H1 (cell line): Measurements from ENCODE around the gene FABP6. TPM values are rescaled to one million over a fixed set of nuclear protein-coding genes. Genes with fewer than 3 reads are reported as not detected.
A peak's percentile ranks its signal among the peaks of the same experiment; 100 is the strongest.

Source experiments
- CTCF ChIA-PET: fragments of 300-600 bp; sonication (Branson Sonifier 250); formaldehyde crosslinking; loops from one replicate; lab custom pipeline; 2021; ENCODE audit not compliant: partially characterized antibody; lab: Charles Lee
- POLR2A ChIA-PET: fragments of 300-600 bp; sonication (Branson Sonifier 250); formaldehyde crosslinking; loops from one replicate; lab custom pipeline; 2021; ENCODE audit warnings: inconsistent platforms; ENCODE audit not compliant: partially characterized antibody; lab: Charles Lee
- DNase-seq, 2 experiments: peaks; one replicate each; pipeline versions ENCODE4 v3.0.0 to v3.0.0-alpha.2; 2010 to 2022; ENCODE audit warnings: low spot score in 2 of 2, low read depth in 1 of 2, mixed read lengths in 1 of 2
- FAIRE-seq: peaks from 2 replicates; lab custom pipeline; 2011; peaks lifted over from hg19 to GRCh38; lab: Jason Lieb, UNC
- H2AFZ ChIP-seq: 2 replicates; pipeline ENCODE4 v1.8.1; 2012; ENCODE audit warnings: low read length, inconsistent platforms
- H2AK5ac ChIP-seq: 2 replicates; pipeline ENCODE4 v1.6.1; 2013; ENCODE audit warnings: low read depth, low read length
- H2BK120ac ChIP-seq: replicated peaks from 2 replicates; pipeline ENCODE3; 2013; ENCODE audit warnings: low read depth, low read length, inconsistent platforms
- H2BK12ac ChIP-seq: 2 replicates; pipeline ENCODE4 v1.6.1; 2013; ENCODE audit warnings: low read depth, low read length
- H2BK15ac ChIP-seq: 2 replicates; pipeline ENCODE4 v1.6.1; 2013; ENCODE audit warnings: low read length
- H2BK20ac ChIP-seq: 2 replicates; pipeline ENCODE4 v1.6.1; 2013; ENCODE audit warnings: low read length
- H2BK5ac ChIP-seq: 2 replicates; pipeline ENCODE4 v1.6.1; 2013; ENCODE audit warnings: low read depth, low read length
- H3K14ac ChIP-seq: 2 replicates; pipeline ENCODE4 v1.6.1; 2013; ENCODE audit warnings: inconsistent platforms; ENCODE audit not compliant: insufficient read length
- H3K18ac ChIP-seq: 2 replicates; pipeline ENCODE4 v1.6.1; 2013; ENCODE audit warnings: low read length; ENCODE audit errors: extremely low read depth
- H3K23ac ChIP-seq: 2 replicates; pipeline ENCODE4 v1.6.1; 2013; ENCODE audit warnings: inconsistent platforms; ENCODE audit not compliant: insufficient read length
- H3K23me2 ChIP-seq: 2 replicates; pipeline ENCODE4 v1.6.1; 2013; ENCODE audit warnings: low read depth, low read length
- H3K27ac ChIP-seq: 2 replicates; pipeline ENCODE4 v1.6.1; 2011; ENCODE audit warnings: low read depth, low read length, inconsistent platforms
- H3K27me3 ChIP-seq, 4 experiments: replicated peaks in 1 of 4; 1 replicate in 1 of 4; 2 replicates in 3 of 4; pipeline versions ENCODE4 v1.6.1 to v1.8.1; 2011 to 2013; ENCODE audit warnings: low read length in 3 of 4, mild to moderate bottlenecking in 3 of 4, inconsistent platforms in 2 of 4, mixed read lengths in 2 of 4, moderate library complexity in 1 of 4; ENCODE audit not compliant: control insufficient read depth in 3 of 4, insufficient read depth in 3 of 4; ENCODE audit errors: extremely low read depth in 1 of 4
- H3K36me3 ChIP-seq, 4 experiments: 2 replicates each; pipeline versions ENCODE4 v1.6.1 to v1.8.1; 2011 to 2013; ENCODE audit warnings: mild to moderate bottlenecking in 4 of 4, low read length in 3 of 4, moderate library complexity in 2 of 4, control low read depth in 1 of 4, inconsistent platforms in 1 of 4; ENCODE audit not compliant: insufficient read depth in 4 of 4, control insufficient read depth in 2 of 4
- H3K4ac ChIP-seq: replicated peaks from 2 replicates; pipeline ENCODE3; 2013; ENCODE audit warnings: low read length, low read depth, mixed read lengths, inconsistent platforms; ENCODE audit not compliant: insufficient read length
- H3K4me1 ChIP-seq, 4 experiments: replicated peaks in 1 of 4; 1 replicate in 1 of 4; 2 replicates in 3 of 4; pipeline versions ENCODE4 v1.6.1 to v1.8.1; 2011 to 2013; ENCODE audit warnings: low read length in 3 of 4, inconsistent platforms in 2 of 4, mixed read lengths in 1 of 4; ENCODE audit not compliant: insufficient read depth in 4 of 4, control insufficient read depth in 3 of 4
- H3K4me2 ChIP-seq, 2 experiments: 2 replicates each; pipeline versions ENCODE4 v1.6.1 to v1.8.1; 2011 to 2013; ENCODE audit warnings: low read depth in 2 of 2, low read length in 2 of 2, control low read depth in 1 of 2, inconsistent platforms in 1 of 2, mild to moderate bottlenecking in 1 of 2; ENCODE audit not compliant: insufficient read depth in 1 of 2
- H3K4me3 ChIP-seq, 4 experiments: fragments of 200-600, 300-600 bp in 1 of 4; sonication (generic), shearing (Covaris generic), sonication (Bioruptor Twin) in 1 of 4; 2 replicates each; pipeline versions ENCODE4 v1.5.1 to v1.8.1; 2011 to 2016; ENCODE audit warnings: low read length in 4 of 4, low read depth in 3 of 4, control low read depth in 2 of 4, inconsistent platforms in 2 of 4, mild to moderate bottlenecking in 2 of 4, mixed read lengths in 1 of 4, moderate library complexity in 1 of 4; ENCODE audit not compliant: insufficient read depth in 2 of 4; ENCODE audit errors: extremely low read depth in 1 of 4
- H3K56ac ChIP-seq: replicated peaks from 2 replicates; pipeline ENCODE3; 2013; ENCODE audit warnings: low read depth, mild to moderate bottlenecking, mixed read lengths, low read length, inconsistent platforms; ENCODE audit not compliant: insufficient read length
- H3K79me1 ChIP-seq: 2 replicates; pipeline ENCODE4 v1.6.1; 2013; ENCODE audit warnings: low read depth, low read length, control low read depth
- H3K79me2 ChIP-seq, 2 experiments: 2 replicates each; pipeline versions ENCODE4 v1.6.1 to v1.8.1; 2012 to 2013; ENCODE audit warnings: low read length in 2 of 2, mild to moderate bottlenecking in 2 of 2, inconsistent platforms in 1 of 2; ENCODE audit not compliant: insufficient read depth in 2 of 2, control insufficient read depth in 1 of 2
- H3K9ac ChIP-seq, 4 experiments: replicated peaks in 1 of 4; 1 replicate in 1 of 4; 2 replicates in 3 of 4; pipeline versions ENCODE4 v1.6.1 to v1.8.1; 2011 to 2013; ENCODE audit warnings: low read depth in 3 of 4, low read length in 3 of 4, control low read depth in 2 of 4, mild to moderate bottlenecking in 2 of 4, moderate library complexity in 2 of 4, inconsistent platforms in 1 of 4; ENCODE audit errors: extremely low read depth in 1 of 4
- H3K9me3 ChIP-seq, 2 experiments: 2 replicates each; pipeline versions ENCODE4 v1.6.1 to v1.8.1; 2012 to 2013; ENCODE audit warnings: mild to moderate bottlenecking in 2 of 2, moderate library complexity in 2 of 2, control low read depth in 1 of 2, inconsistent platforms in 1 of 2, low read depth in 1 of 2, low read length in 1 of 2, mixed read lengths in 1 of 2; ENCODE audit not compliant: insufficient read depth in 2 of 2
- H4K20me1 ChIP-seq, 2 experiments: replicated peaks in 1 of 2; 2 replicates each; pipeline versions ENCODE3 to v1.8.1; 2011 to 2013; ENCODE audit warnings: inconsistent platforms in 2 of 2, low read length in 2 of 2, mild to moderate bottlenecking in 1 of 2; ENCODE audit not compliant: insufficient read depth in 2 of 2, control insufficient read depth in 1 of 2
- H4K5ac ChIP-seq: 2 replicates; pipeline ENCODE4 v1.6.1; 2013; ENCODE audit warnings: low read length, low read depth, mixed read lengths, inconsistent platforms; ENCODE audit not compliant: insufficient read length
- H4K8ac ChIP-seq: 2 replicates; pipeline ENCODE4 v1.8.0; 2013; ENCODE audit warnings: mild to moderate bottlenecking, moderate library complexity, low read length, inconsistent platforms; ENCODE audit not compliant: insufficient read depth; ENCODE audit errors: extremely low read depth
- H4K91ac ChIP-seq: replicated peaks from 2 replicates; pipeline ENCODE3; 2013; ENCODE audit warnings: low read length, mixed read lengths, inconsistent platforms; ENCODE audit not compliant: insufficient read length
- GTF2F1 ChIP-seq: IDR thresholded peaks from 2 replicates; pipeline ENCODE4 v1.6.1; 2012; ENCODE audit warnings: low read depth, low read length, improper control_type of control experiment, borderline replicate concordance
- HDAC2 ChIP-seq, 2 experiments: fragments of 300-600 bp in 1 of 2; sonication (generic) in 1 of 2; IDR thresholded peaks; 2 replicates each; pipeline ENCODE4 v1.6.1; 2011 to 2012; ENCODE audit warnings: low read depth in 2 of 2, low read length in 2 of 2, mild to moderate bottlenecking in 2 of 2, moderate library complexity in 2 of 2, borderline replicate concordance in 1 of 2, inconsistent platforms in 1 of 2
- SUZ12 ChIP-seq: fragments of 200-600 bp; sonication (generic); IDR thresholded peaks from 2 replicates; pipeline ENCODE4 v1.6.1; 2012; ENCODE audit warnings: mild to moderate bottlenecking, inconsistent platforms, low read length, moderate library complexity, mixed read lengths
- WGBS, 2 experiments: shearing (Covaris generic) in 1 of 2; methylation state at CpG; one replicate each; pipeline versions ENCODE4 v1.1.6 to v1.1.7; 2013 to 2015; ENCODE audit warnings: low lambda C conversion rate in 2 of 2, mixed read lengths in 2 of 2, inconsistent platforms in 1 of 2, low coverage in 1 of 2, missing lambda C conversion rate in 1 of 2; ENCODE audit not compliant: insufficient replicate concordance in 2 of 2, insufficient coverage in 1 of 2, insufficient read length in 1 of 2; ENCODE audit errors: extremely low coverage in 1 of 2, missing lambda C conversion rate in 1 of 2; 5-methylcytosine and 5-hydroxymethylcytosine counted together
- polyA plus RNA-seq, 7 experiments: library from polyadenylated mRNA; depleted of rRNA in 3 of 7; stranded (reverse) in 5 of 7; unstranded in 2 of 7; fragments of >200 nt in 5 of 7; fragments of 200-250 nt in 2 of 7; gene quantifications; 1 replicate in 5 of 7; 2 replicates in 1 of 7; 4 replicates in 1 of 7; pipeline versions ENCODE4 v1.2.1 to v1.2.3, GENCODE V29; 2011 to 2013; ENCODE audit warnings: missing spikeins in 2 of 7, mixed read lengths in 2 of 7
- total RNA-seq: library from RNA; stranded (reverse); fragmentation: NEBNext Ultra II Directional; extraction: Animal tissue kit (Norgen Biotek cat#: 25700); gene quantifications from 2 replicates; pipeline ENCODE4 v1.2.1, GENCODE V29; 2021
- TF ChIP-seq, protein P1 (sequence below): IDR thresholded peaks from 2 replicates; pipeline ENCODE4 v1.6.1; 2012; ENCODE audit warnings: low read length, inconsistent platforms

The FABP6 gene
- total and polyA plus RNA-seq, 2 of the 8 experiments (the other 6 are each of a cell fraction or from before 2014, with no cell fraction given) = 4.8 to 6.1 TPM

DNA sequence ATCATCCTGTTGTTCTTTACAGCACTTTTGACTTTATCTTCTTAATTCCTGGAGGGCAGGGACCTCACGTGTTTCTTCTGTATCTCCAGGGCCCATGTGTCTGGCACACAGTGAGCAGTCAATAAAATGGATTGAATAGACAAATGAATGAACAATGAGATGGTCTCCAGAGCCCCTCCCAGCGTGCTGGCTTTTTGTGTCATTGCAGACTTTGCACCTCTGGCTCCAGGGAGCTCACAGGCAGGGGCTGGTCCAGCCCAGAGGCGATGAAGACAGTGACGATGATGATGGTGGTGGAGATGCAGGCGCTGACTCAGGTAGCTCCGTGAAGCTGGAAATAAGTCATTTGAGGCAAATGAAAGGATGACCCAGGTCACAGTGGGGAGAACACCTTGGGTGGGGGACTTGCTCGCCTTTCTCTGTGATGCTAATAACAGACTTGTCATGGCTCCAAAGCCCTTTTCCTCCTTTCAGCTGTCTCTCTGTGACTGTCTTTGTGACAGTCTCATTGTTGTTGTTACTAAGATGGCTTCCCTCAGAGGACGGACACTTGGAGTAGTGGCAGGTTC lies 30.4 kb upstream of the FABP6 start:
- Histone ChIP-seq H3K4ac (no peak overlapping the region), H3K27ac (no peak overlapping the region), H2BK5ac (peak overlapping the region; percentile 5; the same call in 1 of the 2 replicates), H3K4me2 (peak overlapping the region; percentile 39 to 72), H3K4me1 (peaks cover 7 to 29% (median 17%) of the 10 kb centered on the region in 4 experiments), H3K9me3 (no peaks in the 10 kb centered on the region), H3K23ac (no peak overlapping the region), H2BK120ac (no peak overlapping the region), H4K20me1 (no peaks in the 10 kb centered on the region), H3K27me3 (no peaks in the 10 kb centered on the region), H3K23me2 (peaks cover 3% of the 10 kb centered on the region; the same call in 1 of the 2 replicates), H3K56ac (no peak overlapping the region), H3K79me2 (no peaks in the 10 kb centered on the region), H2BK20ac (peak overlapping the region; percentile 98), H4K8ac (no peak overlapping the region), H3K79me1 (no peaks in the 10 kb centered on the region), H2AK5ac (no peak overlapping the region), H2BK15ac (no peak overlapping the region), H3K18ac (peak overlapping the region; percentile 34), H3K9ac (0 out of 7 replicates have a peak overlapping the region, but pooled peaks of 1 of the 4 experiments have one; percentile 4), H4K91ac (peak overlapping the region; percentile 25), H3K36me3 (no peaks in the 10 kb centered on the region), H3K4me3 (peak overlapping the region in 3 of 4 experiments; percentile 5 to 51 (median 22); a peak in 6 of 8 replicates), H4K5ac (no peak overlapping the region), H2AFZ (no peak overlapping the region), H2BK12ac (peak overlapping the region; percentile 87; the same call in 1 of the 2 replicates), H3K14ac (no peak overlapping the region)
- 49% methylated on average over 7 of the region's 8 CpGs; no CpG with 5 or more reads in 1 of the 2 experiments for WGBS, 2 experiments
- peak in 1 of 2 experiments; percentile 69; a peak in 1 of 4 replicates for TF ChIP-seq HDAC2 (IDR thresholded peaks at IDR 0.05; ENCODE audit: borderline replicate concordance in 1 of 2, low read depth in 2 of 2, low read length in 2 of 2)
- no peak for TF ChIP-seq SUZ12
- TF ChIP-seq GTF2F1 = no peak
- TF ChIP-seq, protein P1, sequence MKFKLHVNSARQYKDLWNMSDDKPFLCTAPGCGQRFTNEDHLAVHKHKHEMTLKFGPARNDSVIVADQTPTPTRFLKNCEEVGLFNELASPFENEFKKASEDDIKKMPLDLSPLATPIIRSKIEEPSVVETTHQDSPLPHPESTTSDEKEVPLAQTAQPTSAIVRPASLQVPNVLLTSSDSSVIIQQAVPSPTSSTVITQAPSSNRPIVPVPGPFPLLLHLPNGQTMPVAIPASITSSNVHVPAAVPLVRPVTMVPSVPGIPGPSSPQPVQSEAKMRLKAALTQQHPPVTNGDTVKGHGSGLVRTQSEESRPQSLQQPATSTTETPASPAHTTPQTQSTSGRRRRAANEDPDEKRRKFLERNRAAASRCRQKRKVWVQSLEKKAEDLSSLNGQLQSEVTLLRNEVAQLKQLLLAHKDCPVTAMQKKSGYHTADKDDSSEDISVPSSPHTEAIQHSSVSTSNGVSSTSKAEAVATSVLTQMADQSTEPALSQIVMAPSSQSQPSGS = 0 out of 2 replicates have a peak, but pooled peaks have one; percentile 48
- POLR2A ChIA-PET = interaction anchor here (0.5 to 5.5 kb wide), 7 partner anchors 12 to 118 kb away, joined by 3 to 55 read pairs (median 4); no protein-coding TSS in a partner anchor
- DNase-seq = peak in 1 of 2 experiments; percentile 60
- no peak for FAIRE-seq
- CTCF ChIA-PET = interaction anchor here (0.6 to 5.3 kb wide), 39 partner anchors 8 to 191 kb away, joined by 3 to 62 read pairs (median 6); partner anchors contain the start of gene C1QTNF2
